ENCODE data around the gene PGLYRP3.

PGLYRP3 gene

GRCh38 chr1:153253693-153254092, 59.1 kb downstream of the PGLYRP3 start:
- no peak for DNase-seq

- no peak for DNase-seq
Observed at GRCh38 chr1:153253076-153253475, 59.7 kb downstream of the PGLYRP3 start.

- no peak for DNase-seq
Observed at GRCh38 chr1:153251988-153252387, 60.8 kb downstream of the PGLYRP3 start.

- no peak for DNase-seq
Observed at GRCh38 chr1:153251562-153251961, 61.2 kb downstream of the PGLYRP3 start.

- DNase-seq: no peak
Observed at GRCh38 chr1:153251087-153251486, 61.7 kb downstream of the PGLYRP3 start.

- DNase-seq: no peak
Observed at GRCh38 chr1:153250166-153250565, 62.6 kb downstream of the PGLYRP3 start.

- DNase-seq: no peak
Observed at GRCh38 chr1:153248176-153248879, 64.4 kb downstream of the PGLYRP3 start.

Data from activated effector memory CD4-positive, alpha-beta T cell treated with anti-CD3 and anti-CD28 coated beads, Interleukin-2, amount 50 U/mL, for 16 hours (primary cell).